Adrenal gland (tissue), 12 donors: ENCODE results near the gene SERTAD2. TPM values are rescaled to one million over a fixed set of nuclear protein-coding genes. Genes with fewer than 3 reads are reported as not detected.

Experiments used
- DNase-seq, 7 donors: peaks; one replicate each; pipeline ENCODE4 v3.0.0-alpha.2; 2019 to 2020
- H3K27ac ChIP-seq, 5 donors: fragments of 200-600 bp; sonication (generic) in 4 of 5; 1 replicate in 3 of 5; 2 replicates in 2 of 5; pipeline versions ENCODE4 v1.5.1 to v1.8.0; 2016 to 2020; ENCODE audit warnings: mild to moderate bottlenecking in 1 of 5
- H3K27me3 ChIP-seq: fragments of 200-600 bp; 2 replicates; pipeline ENCODE4 v1.8.0; 2021
- H3K36me3 ChIP-seq, 2 donors: fragments of 200-600 bp; replicated peaks in 1 of 2; 1 replicate in 1 of 2; 2 replicates in 1 of 2; pipeline versions ENCODE4 v1.5.1 to v1.8.0; 2018 to 2022
- H3K4me1 ChIP-seq, 2 donors: fragments of 200-600 bp; replicated peaks in 1 of 2; 1 replicate in 1 of 2; 2 replicates in 1 of 2; pipeline versions ENCODE4 v1.5.1 to v1.8.0; 2018 to 2021
- H3K4me3 ChIP-seq, 4 donors: fragments of 200-600 bp; sonication (generic) in 3 of 4; one replicate each; pipeline ENCODE4 v1.5.1; 2016 to 2018
- H3K9me3 ChIP-seq, 3 donors: fragments of 200-600 bp; sonication (generic) in 1 of 3; replicated peaks in 1 of 3; 1 replicate in 2 of 3; 2 replicates in 1 of 3; pipeline versions ENCODE4 v1.5.1 to v1.8.0; 2016 to 2021
- CTCF ChIP-seq, 6 experiments: fragments of 450-650 bp in 4 of 6; fragments of 200-600 bp in 2 of 6; sonication (generic) in 1 of 6; IDR thresholded peaks; 1 replicate in 5 of 6; 2 replicates in 1 of 6; pipeline versions ENCODE4 v1.5.1 to v1.8.0; 2016 to 2021; ENCODE audit warnings: antibody characterized with exemption in 6 of 6, mild to moderate bottlenecking in 2 of 6, moderate library complexity in 1 of 6
- POLR2A ChIP-seq, 2 donors: fragments of 450-650 bp; IDR thresholded peaks; one replicate each; pipeline ENCODE4 v1.6.1; 2017; ENCODE audit warnings: antibody characterized with exemption in 2 of 2, mild to moderate bottlenecking in 2 of 2, moderate library complexity in 1 of 2
- WGBS, 4 donors: extraction: QIAGEN DNeasy Blood & Tissue Kit in 2 of 4; methylation state at CpG; one replicate each; pipeline versions ENCODE4 v1.1.5 to v1.1.7; 2013 to 2017; 5-methylcytosine and 5-hydroxymethylcytosine counted together
- intact Hi-C, 2 donors: fragments of 100-400 bp; cut with DNase I; formaldehyde crosslinking; loops; one replicate each; pipeline versions ENCODE4 v1.14.1 to v1.15.0; 2022 to 2023
- polyA plus RNA-seq, 3 donors: library from polyadenylated mRNA; stranded (reverse); fragments of 200-250 nt in 2 of 3; fragments of 350-450 nt in 1 of 3; fragmentation: Illumina TruSeq in 1 of 3; extraction: RNeasy Lipid Tissue Mini Kit (QIAGEN cat#74804) in 1 of 3; gene quantifications; one replicate each; pipeline ENCODE4 v1.2.3, GENCODE V29; 2013 to 2014
- total RNA-seq, 9 donors: library from RNA; depleted of rRNA in 4 of 9; stranded (reverse); fragments of >200 nt in 4 of 9; fragments of 120-200 nt in 1 of 9; fragmentation: NEBNext Ultra II Directional in 1 of 9; extraction: Animal tissue kit (Norgen Biotek cat#: 25700) in 1 of 9; gene quantifications; one replicate each; pipeline versions ENCODE4 v1.1.0 to v1.2.4, GENCODE V29; 2013 to 2023
- donor health status: healthy with polysubstance abuse.
- donor health status: Bipolar disorder and iron deficiency.
- donor health status: DM: yes; HTN: yes; CAD: no.
- donor health status: DM: no; HTN: no; CAD: no.
- donor health status: DM: no; HTN: no; CAD: no.
- donor health status: DM: yes; HTN: yes; CAD: no.

The SERTAD2 gene
- total and polyA plus RNA-seq, 12 donors, result 5.1 to 18.3 (median 11.3) TPM

GRCh38 chr2:64629875-64630274 is 23.8 kb downstream of the SERTAD2 start:
- H3K4me1 ChIP-seq, result peaks cover 20 to 32% of the 10 kb centered on the region in 2 donors
- H3K4me3 ChIP-seq, result no peak overlapping the region
- intact Hi-C loops, result no loop called here
- H3K27me3 ChIP-seq, result no peaks in the 10 kb centered on the region
- peak in 1 of 7 donors; percentile 69 for DNase-seq
- 82 to 89% (median 84%) methylated on average over 7 of the region's 7 CpGs for WGBS, 4 donors
- H3K9me3 ChIP-seq, result no peaks in the 10 kb centered on the region
- no peak for TF ChIP-seq CTCF (IDR thresholded peaks at IDR 0.05)
- no peak for TF ChIP-seq POLR2A (IDR thresholded peaks at IDR 0.05)
- H3K27ac ChIP-seq, result peak overlapping the region in 2 of 5 donors; percentile 23 to 24
- H3K36me3 ChIP-seq, result no peaks in the 10 kb centered on the region

- DNase-seq, result peak in 6 of 7 donors; percentile 56 to 92 (median 78)
- H3K27me3 ChIP-seq, result no peaks in the 10 kb centered on the region
- H3K36me3 ChIP-seq, result no peaks in the 10 kb centered on the region
- no peaks in the 10 kb centered on the region for H3K9me3 ChIP-seq
- no peak overlapping the region for H3K4me3 ChIP-seq
- H3K27ac ChIP-seq, result peak overlapping the region in 3 of 5 donors; percentile 23 to 42 (median 24)
- intact Hi-C loops, result no loop called here
- H3K4me1 ChIP-seq, result peaks cover 20 to 32% of the 10 kb centered on the region in 2 donors
- WGBS, 4 donors, result 37 to 52% (median 44%) methylated on average over 10 of the region's 10 CpGs
- TF ChIP-seq CTCF (IDR thresholded peaks at IDR 0.05) (no peak), POLR2A (IDR thresholded peaks at IDR 0.05) (no peak)
These were observed 24.4 kb downstream of the SERTAD2 start for GRCh38 chr2:64629329-64629781.

- H3K4me3 ChIP-seq, result no peak overlapping the region
- TF ChIP-seq POLR2A (IDR thresholded peaks at IDR 0.05) (no peak), CTCF (IDR thresholded peaks at IDR 0.05) (no peak)
- H3K9me3 ChIP-seq, result no peaks in the 10 kb centered on the region
- peaks cover 20 to 32% of the 10 kb centered on the region in 2 donors for H3K4me1 ChIP-seq
- H3K36me3 ChIP-seq, result no peaks in the 10 kb centered on the region
- DNase-seq, result peak in 2 of 7 donors; percentile 29 to 42
- peak overlapping the region in 4 of 5 donors; percentile 17 to 70 (median 34) for H3K27ac ChIP-seq
- intact Hi-C loops, result no loop called here
- no peaks in the 10 kb centered on the region for H3K27me3 ChIP-seq
- WGBS, 4 donors, result 79 to 84% (median 80%) methylated on average over 13 to 14 of the region's 14 CpGs
These were observed 25.6 kb downstream of the SERTAD2 start for GRCh38 chr2:64627860-64628841.

GRCh38 chr2:64626963-64627760 is 26.6 kb downstream of the SERTAD2 start:
- H3K9me3 ChIP-seq, result no peaks in the 10 kb centered on the region
- DNase-seq, result peak; percentile 60 to 80 (median 65)
- intact Hi-C loops, result no loop called here
- no peaks in the 10 kb centered on the region for H3K27me3 ChIP-seq
- peak overlapping the region in 4 of 5 donors; percentile 17 to 70 (median 34) for H3K27ac ChIP-seq
- peaks cover 20 to 32% of the 10 kb centered on the region in 2 donors for H3K4me1 ChIP-seq
- H3K36me3 ChIP-seq, result no peaks in the 10 kb centered on the region
- TF ChIP-seq POLR2A (IDR thresholded peaks at IDR 0.05) (no peak), CTCF (IDR thresholded peaks at IDR 0.05) (no peak)
- H3K4me3 ChIP-seq, result no peak overlapping the region
- WGBS, 4 donors, result 39 to 52% (median 45%) methylated on average over 17 to 27 of the region's 27 CpGs
